Panc1 (cell line): ENCODE results near the gene WDR83. TPM values are rescaled to one million over a fixed set of nuclear protein-coding genes. Genes with fewer than 3 reads are reported as not detected.

Source experiments
- ATAC-seq: fragments of 200-7000 bp; cut with Tn5 transposase; 2 replicates; pipeline ENCODE4 v1.9.1; 2020; ENCODE audit warnings: mild to moderate bottlenecking, moderate library complexity
- BruUV-seq: library from RNA; stranded (reverse); fragments of 400-500 nt; replicated peaks from 2 replicates; lab custom pipeline; 2021; lab: Mats Ljungman, UMichigan
- CTCF ChIA-PET: fragments of 300-600 bp; sonication (Branson Sonifier 250); formaldehyde crosslinking; loops from one replicate; lab custom pipeline; 2022; ENCODE audit warnings: antibody characterized with exemption; lab: Charles Lee
- POLR2A ChIA-PET: fragments of 300-600 bp; sonication (Branson Sonifier 250); formaldehyde crosslinking; loops from one replicate; lab custom pipeline; 2022; ENCODE audit warnings: antibody characterized with exemption; lab: Charles Lee
- DNase-seq: peaks from one replicate; pipeline ENCODE4 v3.0.0-alpha.2; 2010; ENCODE audit warnings: low read depth, low spot score
- H3K27ac ChIP-seq: 2 replicates; pipeline ENCODE4 v1.5.1; 2011; ENCODE audit warnings: mild to moderate bottlenecking, low read length, inconsistent platforms
- H3K27me3 ChIP-seq: fragments of 200-500 bp; sonication (Bioruptor generic); 2 replicates; pipeline ENCODE4 v1.6.0; 2014; ENCODE audit warnings: low read length, inconsistent platforms; ENCODE audit not compliant: control insufficient read depth, insufficient read depth
- H3K36me3 ChIP-seq: fragments of 200-500 bp; sonication (Bioruptor generic); 2 replicates; pipeline ENCODE4 v1.5.1; 2014; ENCODE audit warnings: inconsistent platforms, mild to moderate bottlenecking, low read length, moderate library complexity; ENCODE audit not compliant: control insufficient read depth, insufficient read depth
- H3K4me1 ChIP-seq: 2 replicates; pipeline ENCODE4 v1.5.1; 2011; ENCODE audit warnings: inconsistent platforms, mild to moderate bottlenecking, low read length, moderate library complexity; ENCODE audit not compliant: control insufficient read depth, insufficient read depth
- H3K4me3 ChIP-seq, 2 experiments: 2 replicates each; pipeline ENCODE4 v1.5.1; 2011 to 2012; ENCODE audit warnings: low read depth in 2 of 2, low read length in 2 of 2, mild to moderate bottlenecking in 2 of 2, inconsistent platforms in 1 of 2, moderate library complexity in 1 of 2
- H3K9me3 ChIP-seq: fragments of 200-500 bp; sonication (Bioruptor generic); 2 replicates; pipeline ENCODE4 v1.5.1; 2014; ENCODE audit warnings: low read depth, mild to moderate bottlenecking, inconsistent platforms, low read length, moderate library complexity; ENCODE audit not compliant: control insufficient read depth, insufficient read depth
- POLR2AphosphoS5 ChIP-seq: IDR thresholded peaks from 2 replicates; pipeline ENCODE4 v1.6.1; 2012; ENCODE audit warnings: mild to moderate bottlenecking, low read depth, low read length, moderate library complexity
- SIN3A ChIP-seq: IDR thresholded peaks from 2 replicates; pipeline ENCODE4 v1.6.1; 2012; ENCODE audit warnings: low read depth, mild to moderate bottlenecking, low read length, moderate library complexity, borderline replicate concordance; ENCODE audit not compliant: insufficient read depth
- TCF7L2 ChIP-seq: IDR thresholded peaks from 2 replicates; pipeline ENCODE4 v1.6.1; 2011; ENCODE audit warnings: mild to moderate bottlenecking, low read depth, low read length, inconsistent platforms
- in situ Hi-C: cut with HindIII; loops from 2 replicates; pipeline ENCODE4 v1.10.0; 2016; ENCODE audit warnings: low sequenced_read_pairs, low pct_unique_long_range_greater_than_20kb
- intact Hi-C: fragments of 100-400 bp; cut with micrococcal nuclease; formaldehyde crosslinking; loops from one replicate; pipeline ENCODE4 v1.10.0; 2022; ENCODE audit not compliant: unreplicated experiment
- total RNA-seq: library from RNA; stranded (reverse); gene quantifications from one replicate; pipeline ENCODE4 v1.2.1, GENCODE V29; 2021; ENCODE audit not compliant: unreplicated experiment
- TF ChIP-seq, protein P1 (sequence below), 2 experiments: IDR thresholded peaks; 2 replicates each; pipeline ENCODE4 v1.6.1; 2011 to 2012; ENCODE audit warnings: low read depth in 2 of 2, control low read depth in 1 of 2, low read length in 1 of 2, mild to moderate bottlenecking in 1 of 2, moderate library complexity in 1 of 2; ENCODE audit not compliant: insufficient read depth in 1 of 2
- TF ChIP-seq, protein P2 (sequence below): fragments of 450-650 bp; IDR thresholded peaks from 2 replicates; pipeline ENCODE4 v1.5.1; 2017; ENCODE audit warnings: mild to moderate bottlenecking

Gene WDR83
- total RNA-seq, 1 experiment from 2014 or later: 10.8 TPM

DNA sequence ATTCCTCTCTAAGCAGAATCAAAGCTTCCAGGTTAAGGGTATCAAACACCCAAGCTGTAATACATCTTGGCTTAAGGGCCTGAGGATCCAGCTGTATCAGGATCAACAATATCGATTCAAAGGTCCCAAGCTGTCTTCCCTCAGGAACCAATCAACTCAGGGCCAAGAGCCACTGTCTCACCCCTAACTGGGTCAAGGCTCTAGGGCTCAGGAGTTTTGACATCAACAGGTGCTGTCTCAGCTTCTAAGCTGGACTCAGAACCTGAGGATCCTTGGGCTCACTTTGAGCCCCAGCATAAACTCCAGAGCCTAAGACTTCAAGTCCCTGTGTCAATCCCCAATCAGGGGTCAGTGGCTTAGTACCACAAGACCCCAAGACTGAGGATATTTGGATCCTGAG lies 28.9 kb downstream of the WDR83 start:
- DNase-seq (no peak), ATAC-seq (no peak)
- TF ChIP-seq POLR2AphosphoS5 (no peak), TCF7L2 (no peak), SIN3A (no peak)
- TF ChIP-seq, protein P1, sequence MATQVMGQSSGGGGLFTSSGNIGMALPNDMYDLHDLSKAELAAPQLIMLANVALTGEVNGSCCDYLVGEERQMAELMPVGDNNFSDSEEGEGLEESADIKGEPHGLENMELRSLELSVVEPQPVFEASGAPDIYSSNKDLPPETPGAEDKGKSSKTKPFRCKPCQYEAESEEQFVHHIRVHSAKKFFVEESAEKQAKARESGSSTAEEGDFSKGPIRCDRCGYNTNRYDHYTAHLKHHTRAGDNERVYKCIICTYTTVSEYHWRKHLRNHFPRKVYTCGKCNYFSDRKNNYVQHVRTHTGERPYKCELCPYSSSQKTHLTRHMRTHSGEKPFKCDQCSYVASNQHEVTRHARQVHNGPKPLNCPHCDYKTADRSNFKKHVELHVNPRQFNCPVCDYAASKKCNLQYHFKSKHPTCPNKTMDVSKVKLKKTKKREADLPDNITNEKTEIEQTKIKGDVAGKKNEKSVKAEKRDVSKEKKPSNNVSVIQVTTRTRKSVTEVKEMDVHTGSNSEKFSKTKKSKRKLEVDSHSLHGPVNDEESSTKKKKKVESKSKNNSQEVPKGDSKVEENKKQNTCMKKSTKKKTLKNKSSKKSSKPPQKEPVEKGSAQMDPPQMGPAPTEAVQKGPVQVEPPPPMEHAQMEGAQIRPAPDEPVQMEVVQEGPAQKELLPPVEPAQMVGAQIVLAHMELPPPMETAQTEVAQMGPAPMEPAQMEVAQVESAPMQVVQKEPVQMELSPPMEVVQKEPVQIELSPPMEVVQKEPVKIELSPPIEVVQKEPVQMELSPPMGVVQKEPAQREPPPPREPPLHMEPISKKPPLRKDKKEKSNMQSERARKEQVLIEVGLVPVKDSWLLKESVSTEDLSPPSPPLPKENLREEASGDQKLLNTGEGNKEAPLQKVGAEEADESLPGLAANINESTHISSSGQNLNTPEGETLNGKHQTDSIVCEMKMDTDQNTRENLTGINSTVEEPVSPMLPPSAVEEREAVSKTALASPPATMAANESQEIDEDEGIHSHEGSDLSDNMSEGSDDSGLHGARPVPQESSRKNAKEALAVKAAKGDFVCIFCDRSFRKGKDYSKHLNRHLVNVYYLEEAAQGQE (IDR thresholded peaks at IDR 0.05; ENCODE audit: insufficient read depth in 1 of 2, low read depth in 2 of 2, low read length in 1 of 2): no peak
- TF ChIP-seq, protein P2, sequence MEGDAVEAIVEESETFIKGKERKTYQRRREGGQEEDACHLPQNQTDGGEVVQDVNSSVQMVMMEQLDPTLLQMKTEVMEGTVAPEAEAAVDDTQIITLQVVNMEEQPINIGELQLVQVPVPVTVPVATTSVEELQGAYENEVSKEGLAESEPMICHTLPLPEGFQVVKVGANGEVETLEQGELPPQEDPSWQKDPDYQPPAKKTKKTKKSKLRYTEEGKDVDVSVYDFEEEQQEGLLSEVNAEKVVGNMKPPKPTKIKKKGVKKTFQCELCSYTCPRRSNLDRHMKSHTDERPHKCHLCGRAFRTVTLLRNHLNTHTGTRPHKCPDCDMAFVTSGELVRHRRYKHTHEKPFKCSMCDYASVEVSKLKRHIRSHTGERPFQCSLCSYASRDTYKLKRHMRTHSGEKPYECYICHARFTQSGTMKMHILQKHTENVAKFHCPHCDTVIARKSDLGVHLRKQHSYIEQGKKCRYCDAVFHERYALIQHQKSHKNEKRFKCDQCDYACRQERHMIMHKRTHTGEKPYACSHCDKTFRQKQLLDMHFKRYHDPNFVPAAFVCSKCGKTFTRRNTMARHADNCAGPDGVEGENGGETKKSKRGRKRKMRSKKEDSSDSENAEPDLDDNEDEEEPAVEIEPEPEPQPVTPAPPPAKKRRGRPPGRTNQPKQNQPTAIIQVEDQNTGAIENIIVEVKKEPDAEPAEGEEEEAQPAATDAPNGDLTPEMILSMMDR: no peak
- H3K9me3 ChIP-seq: no peaks in the 10 kb centered on the region
- in situ Hi-C loops: no loop called here
- ChIA-PET CTCF (no interaction called here), POLR2A (interaction anchor here (0.7 kb wide), 1 partner anchor 221 kb away, joined by 3 read pairs; no protein-coding TSS in a partner anchor)
- H3K4me1 ChIP-seq: peaks cover 5% of the 10 kb centered on the region; the same call in 1 of the 2 replicates
- H3K27me3 ChIP-seq: no peaks in the 10 kb centered on the region
- peak overlapping the region; percentile 60 to 69 for H3K4me3 ChIP-seq
- no peaks in the 10 kb centered on the region; the same call in 1 of the 2 replicates for H3K36me3 ChIP-seq
- no TSS peak for BruUV-seq
- intact Hi-C loops: no loop called here
- H3K27ac ChIP-seq: no peak overlapping the region; the same call in 1 of the 2 replicates

DNA sequence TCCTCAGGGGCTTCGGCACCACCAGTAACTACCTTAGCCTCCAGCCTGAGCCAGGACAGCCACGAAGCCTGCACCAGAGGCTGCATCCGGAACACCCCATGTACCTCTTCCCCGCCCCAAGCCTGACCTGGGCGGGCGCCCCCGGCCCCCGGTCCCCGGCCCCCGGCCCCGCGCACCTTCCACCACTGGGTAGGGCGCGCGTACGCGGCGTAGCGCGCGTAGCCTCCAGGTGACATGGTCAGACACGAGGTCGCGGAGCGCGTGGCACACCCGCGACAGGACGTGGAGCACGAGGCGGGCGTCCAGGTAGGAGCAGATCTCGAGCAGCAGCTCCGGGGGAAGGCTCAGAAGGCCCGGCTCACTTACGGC lies 29.4 kb downstream of the WDR83 start:
- no peaks in the 10 kb centered on the region for H3K9me3 ChIP-seq
- H3K4me3 ChIP-seq: peak overlapping the region; percentile 60 to 69
- TF ChIP-seq SIN3A: no peak
- TF ChIP-seq POLR2AphosphoS5: no peak
- TF ChIP-seq, protein P1 (IDR thresholded peaks at IDR 0.05; ENCODE audit: insufficient read depth in 1 of 2, low read depth in 2 of 2, low read length in 1 of 2): no peak
- no peak for TF ChIP-seq TCF7L2
- POLR2A ChIA-PET: interaction anchor here (0.7 kb wide), 1 partner anchor 220 kb away, joined by 3 read pairs; no protein-coding TSS in a partner anchor
- in situ Hi-C loops: no loop called here
- no peak for DNase-seq
- H3K27me3 ChIP-seq: no peaks in the 10 kb centered on the region
- peaks cover 5% of the 10 kb centered on the region; the same call in 1 of the 2 replicates for H3K4me1 ChIP-seq
- no peaks in the 10 kb centered on the region; the same call in 1 of the 2 replicates for H3K36me3 ChIP-seq
- no TSS peak for BruUV-seq
- peak overlapping the region; percentile 84 for H3K27ac ChIP-seq
- ATAC-seq: peak; percentile 33
- intact Hi-C loops: no loop called here
- CTCF ChIA-PET: no interaction called here
